SK-N-SH (cell line): Measurements from ENCODE around the gene OCIAD1. TPM values are rescaled to one million over a fixed set of nuclear protein-coding genes. Genes with fewer than 3 reads are reported as not detected.
A peak's percentile ranks its signal among the peaks of the same experiment; 100 is the strongest.
"Not testable (repeated sequence)": the region's sequence is repeated elsewhere in the genome, so short reads cannot be mapped to it uniquely, and the experiment has no call there.

Source experiments
- CTCF ChIA-PET: fragments of 300-600, 350-600 bp; formaldehyde crosslinking; extraction: SDS; loops from one replicate; lab custom pipeline; 2021; lab: Yijun Ruan, JAX
- POLR2A ChIA-PET: fragments of 350-600 bp; sonication (Branson Sonifier 250); formaldehyde crosslinking; extraction: SDS; loops from one replicate; lab custom pipeline; 2020; ENCODE audit warnings: antibody characterized with exemption, inconsistent platforms; lab: Yijun Ruan, JAX
- DNase-seq: peaks from one replicate; pipeline ENCODE4 v3.0.0; 2012
- H2AFZ ChIP-seq: fragments of 200-600 bp; sonication (generic); 2 replicates; pipeline ENCODE4 v1.8.1; 2016; ENCODE audit warnings: antibody characterized with exemption, mild to moderate bottlenecking, low read depth
- H3F3A ChIP-seq: fragments of 200-600 bp; sonication (generic); replicated peaks from 2 replicates; pipeline ENCODE3; 2016; ENCODE audit warnings: antibody characterized with exemption, mild to moderate bottlenecking; ENCODE audit not compliant: insufficient read depth
- H3K27ac ChIP-seq, 2 experiments: fragments of 200-500 bp in 1 of 2; fragments of 200-600 bp in 1 of 2; sonication (Bioruptor generic) in 1 of 2; sonication (generic), shearing (Covaris generic) in 1 of 2; 2 replicates each; pipeline versions ENCODE4 v1.5.1 to v1.6.1; 2014 to 2016; ENCODE audit warnings: low read depth in 2 of 2, inconsistent platforms in 1 of 2, low read length in 1 of 2, mild to moderate bottlenecking in 1 of 2, mixed read lengths in 1 of 2
- H3K27me3 ChIP-seq: fragments of 200-600 bp; sonication (generic), shearing (Covaris generic); 2 replicates; pipeline ENCODE4 v1.6.1; 2016; ENCODE audit warnings: mixed run types; ENCODE audit not compliant: insufficient read depth
- H3K36me3 ChIP-seq, 2 experiments: fragments of 200-500 bp in 1 of 2; fragments of 200-600 bp in 1 of 2; sonication (Bioruptor generic) in 1 of 2; sonication (generic) in 1 of 2; replicated peaks in 1 of 2; 2 replicates each; pipeline versions ENCODE3 to v1.5.1; 2014 to 2016; ENCODE audit warnings: low read length in 1 of 2, mild to moderate bottlenecking in 1 of 2; ENCODE audit not compliant: insufficient read depth in 2 of 2, control insufficient read depth in 1 of 2
- H3K4me1 ChIP-seq, 2 experiments: fragments of 200-500 bp in 1 of 2; fragments of 200-600 bp in 1 of 2; sonication (Bioruptor generic) in 1 of 2; sonication (generic), shearing (Covaris generic) in 1 of 2; 2 replicates each; pipeline versions ENCODE4 v1.5.1 to v1.6.1; 2014 to 2016; ENCODE audit warnings: low read depth in 1 of 2, low read length in 1 of 2, mixed run types in 1 of 2; ENCODE audit not compliant: insufficient read depth in 2 of 2, control insufficient read depth in 1 of 2
- H3K4me2 ChIP-seq: fragments of 200-600 bp; sonication (generic), shearing (Covaris generic); 2 replicates; pipeline ENCODE4 v1.6.1; 2017; ENCODE audit warnings: mixed run types
- H3K4me3 ChIP-seq, 2 experiments: fragments of 200-500 bp in 1 of 2; fragments of 200-600 bp in 1 of 2; sonication (Bioruptor generic) in 1 of 2; sonication (generic), shearing (Covaris generic) in 1 of 2; 2 replicates each; pipeline versions ENCODE4 v1.5.1 to v1.8.1; 2014 to 2016; ENCODE audit warnings: low read depth in 2 of 2, inconsistent platforms in 1 of 2, low read length in 1 of 2, mild to moderate bottlenecking in 1 of 2, mixed read lengths in 1 of 2, moderate library complexity in 1 of 2
- H3K79me2 ChIP-seq: fragments of 200-600 bp; sonication (generic); 2 replicates; pipeline ENCODE4 v1.8.1; 2017; ENCODE audit warnings: mild to moderate bottlenecking; ENCODE audit not compliant: insufficient read depth
- H3K9ac ChIP-seq: fragments of 200-600 bp; sonication (generic); 2 replicates; pipeline ENCODE4 v1.6.1; 2017; ENCODE audit warnings: mixed run types
- H3K9me2 ChIP-seq: fragments of 200-600 bp; sonication (generic); 2 replicates; pipeline ENCODE4 v1.6.1; 2017; ENCODE audit warnings: mixed run types
- H3K9me3 ChIP-seq: fragments of 200-600 bp; sonication (generic); 2 replicates; pipeline ENCODE4 v1.6.1; 2017; ENCODE audit warnings: mixed run types, mild to moderate bottlenecking, moderate library complexity
- H4K20me1 ChIP-seq: fragments of 200-600 bp; sonication (generic); 2 replicates; pipeline ENCODE4 v1.6.1; 2017; ENCODE audit warnings: mild to moderate bottlenecking, mixed run types; ENCODE audit not compliant: insufficient read depth
- REST ChIP-seq: IDR thresholded peaks from 2 replicates; pipeline ENCODE4 v1.6.1; 2012; ENCODE audit warnings: mild to moderate bottlenecking, low read depth, low read length, moderate library complexity
- YY1 ChIP-seq: IDR thresholded peaks from 2 replicates; pipeline ENCODE4 v1.4.0; 2012; ENCODE audit warnings: low read depth, mild to moderate bottlenecking
- WGBS: methylation state at CpG from one replicate; pipeline ENCODE4 v1.1.6; 2017; ENCODE audit warnings: low lambda C conversion rate; 5-methylcytosine and 5-hydroxymethylcytosine counted together
- polyA plus RNA-seq, 3 experiments: library from polyadenylated mRNA; depleted of rRNA; stranded (reverse); fragments of >200 nt; gene quantifications; 2 replicates each; pipeline ENCODE4 v1.2.3, GENCODE V29; 2012

Gene OCIAD1
- polyA plus RNA-seq, 1 of the 3 experiments (the other 2 are of a cell fraction), result 113 TPM

- whole genome bisulfite sequencing, result 79% methylated on average over 8 of the region's 9 CpGs
- Histone ChIP-seq H3F3A (no peaks in the 10 kb centered on the region), H3K4me2 (no peak overlapping the region), H3K27ac (no peak overlapping the region), H3K9me2 (no peaks in the 10 kb centered on the region), H3K4me1 (no peaks in the 10 kb centered on the region), H3K27me3 (no peaks in the 10 kb centered on the region), H4K20me1 (no peaks in the 10 kb centered on the region), H3K36me3 (no peaks in the 10 kb centered on the region), H3K9ac (no peak overlapping the region), H3K9me3 (no peaks in the 10 kb centered on the region), H2AFZ (no peak overlapping the region)
- CTCF ChIA-PET, result interaction anchor here (0.6 to 1.0 kb wide), 2 partner anchors 69 to 83 kb away, joined by 3 read pairs; no protein-coding TSS in a partner anchor
- no peak for DNase-seq
- POLR2A ChIA-PET, result no interaction called here
- TF ChIP-seq REST, result peak; percentile 14; the same call in 1 of the 2 replicates
- no peak for TF ChIP-seq YY1
- TF ChIP-seq, all 33 proteins: peak for 1
- no peaks in the 10 kb centered on the region for H3K79me2 ChIP-seq
- H3K4me3 ChIP-seq, result no peak overlapping the region
Observed at GRCh38 chr4:48879561-48880442, 48.9 kb downstream of the OCIAD1 start.

- not testable (repeated sequence) for H3K4me2 ChIP-seq
Observed at GRCh38 chr4:48881646-48882045, 50.8 kb downstream of the OCIAD1 start.

GRCh38 chr4:48889750-48890149 lies 58.9 kb downstream of the OCIAD1 start:
- H3K27ac ChIP-seq, CTCF ChIA-PET, H3K79me2 ChIP-seq, H4K20me1 ChIP-seq, H3K9me2 ChIP-seq, POLR2A ChIA-PET, H3K9me3 ChIP-seq, H3F3A ChIP-seq, H3K4me2 ChIP-seq, H2AFZ ChIP-seq, H3K4me1 ChIP-seq, H3K27me3 ChIP-seq, DNase-seq, H3K4me3 ChIP-seq, H3K9ac ChIP-seq: not testable (repeated sequence)
- H3K36me3 ChIP-seq, result peaks cover 36 to 54% of the 10 kb centered on the region in 2 experiments
- WGBS, result 86% methylated on average over 3 of the region's 3 CpGs

More at GRCh38 chr4:48881646-48882045, 50.8 kb downstream of the OCIAD1 start:
- H2AFZ ChIP-seq, H3K27ac ChIP-seq, DNase-seq, H3K4me1 ChIP-seq, H3K4me3 ChIP-seq, H3K36me3 ChIP-seq, H3K9me2 ChIP-seq, H4K20me1 ChIP-seq, H3K9ac ChIP-seq, CTCF ChIA-PET, H3K79me2 ChIP-seq, H3K27me3 ChIP-seq, POLR2A ChIA-PET, H3K9me3 ChIP-seq, H3F3A ChIP-seq: not testable (repeated sequence)
- 82% methylated on average over 3 of the region's 3 CpGs for WGBS
